K562 (cell line): ENCODE data around the gene OPTN. TPM values are rescaled to one million over a fixed set of nuclear protein-coding genes. Genes with fewer than 3 reads are reported as not detected.
A peak's percentile ranks its signal among the peaks of the same experiment; 100 is the strongest.

Experiments
- ATAC-seq: fragments of 200-7000 bp; cut with Tn5 transposase; 3 replicates; pipeline ENCODE4 v1.9.1; 2020; ENCODE audit warnings: moderate library complexity
- BruUV-seq: library from RNA; stranded (reverse); fragments of 400-500 nt; replicated peaks from 2 replicates; lab custom pipeline; 2021; lab: Mats Ljungman, UMichigan
- CTCF ChIA-PET: fragments of 300-600 bp; formaldehyde crosslinking; extraction: SDS; loops from one replicate; lab custom pipeline; 2021; ENCODE audit warnings: low intra/inter-chr PET ratio; lab: Yijun Ruan, JAX
- POLR2A ChIA-PET: fragments of 300-600, 350-650 bp; sonication (Branson Sonifier 250); formaldehyde crosslinking; extraction: SDS; loops from one replicate; lab custom pipeline; 2021; ENCODE audit warnings: antibody characterized with exemption, inconsistent platforms; lab: Yijun Ruan, JAX
- DNase-seq, 4 experiments: peaks; one replicate each; pipeline versions ENCODE4 v3.0.0 to v3.0.0-alpha.2; 2011 to 2018; ENCODE audit warnings: low spot score in 3 of 4, mixed read lengths in 3 of 4; ENCODE audit errors: extremely low read depth in 1 of 4
- FAIRE-seq: peaks from 2 replicates; lab custom pipeline; 2011; peaks lifted over from hg19 to GRCh38; lab: Jason Lieb, UNC
- H2AFZ ChIP-seq: 2 replicates; pipeline ENCODE4 v1.6.0; 2011; ENCODE audit warnings: low read depth, low read length, control low read depth, inconsistent platforms
- H3K27ac ChIP-seq: fragments of 200-600 bp; 3 replicates; pipeline ENCODE4 v1.8.0; 2011; ENCODE audit warnings: low read depth, mild to moderate bottlenecking, control low read depth, inconsistent platforms, low read length, moderate library complexity, mixed read lengths; ENCODE audit errors: extremely low read depth
- H3K27me3 ChIP-seq, 2 experiments: fragments of 300-600 bp in 1 of 2; 2 replicates in 1 of 2; 3 replicates in 1 of 2; pipeline versions ENCODE4 v1.6.0 to v1.8.0; 2011; ENCODE audit warnings: inconsistent platforms in 2 of 2, low read length in 2 of 2, mild to moderate bottlenecking in 1 of 2, mixed read lengths in 1 of 2, moderate library complexity in 1 of 2; ENCODE audit not compliant: control insufficient read depth in 2 of 2, insufficient read depth in 2 of 2
- H3K36me3 ChIP-seq: fragments of 300-600 bp; 3 replicates; pipeline ENCODE4 v1.8.0; 2011; ENCODE audit warnings: mild to moderate bottlenecking, low read length, inconsistent platforms; ENCODE audit not compliant: control insufficient read depth, insufficient read depth
- H3K4me1 ChIP-seq, 2 experiments: fragments of 200-600 bp in 1 of 2; replicated peaks in 1 of 2; 2 replicates in 1 of 2; 3 replicates in 1 of 2; pipeline versions ENCODE4 v1.5.1 to v1.8.0; 2011; ENCODE audit warnings: inconsistent platforms in 2 of 2, low read length in 2 of 2, mild to moderate bottlenecking in 1 of 2, mixed read lengths in 1 of 2, moderate library complexity in 1 of 2; ENCODE audit not compliant: control insufficient read depth in 2 of 2, insufficient read depth in 2 of 2
- H3K4me2 ChIP-seq: 2 replicates; pipeline ENCODE4 v1.6.1; 2011; ENCODE audit warnings: low read length, control low read depth, inconsistent platforms, mixed read lengths; ENCODE audit not compliant: insufficient read depth
- H3K4me3 ChIP-seq: fragments of 200-600 bp; sonication (generic), shearing (Covaris generic); 2 replicates; pipeline ENCODE4 v1.5.1; 2016; ENCODE audit warnings: control low read depth, inconsistent platforms
- H3K79me2 ChIP-seq: fragments of 200-600 bp; 3 replicates; pipeline ENCODE4 v1.8.0; 2011; ENCODE audit warnings: low read length, inconsistent platforms; ENCODE audit not compliant: control insufficient read depth, insufficient read depth
- H3K9ac ChIP-seq, 2 experiments: 2 replicates each; pipeline versions ENCODE4 v1.6.0 to v1.6.1; 2011; ENCODE audit warnings: low read depth in 2 of 2, low read length in 2 of 2, control low read depth in 1 of 2, inconsistent platforms in 1 of 2, mild to moderate bottlenecking in 1 of 2, mixed read lengths in 1 of 2; ENCODE audit not compliant: insufficient read depth in 1 of 2
- H3K9me1 ChIP-seq: one replicate; pipeline ENCODE4 v1.6.0; 2011; ENCODE audit warnings: inconsistent platforms, mild to moderate bottlenecking, low read length, moderate library complexity; ENCODE audit not compliant: control insufficient read depth, insufficient read depth
- H3K9me3 ChIP-seq: replicated peaks from 2 replicates; pipeline ENCODE4 v1.5.1; 2011; ENCODE audit warnings: low read depth, low read length, inconsistent platforms; ENCODE audit not compliant: control insufficient read depth, insufficient read depth
- H4K20me1 ChIP-seq: replicated peaks from 2 replicates; pipeline ENCODE4 v1.6.1; 2011; ENCODE audit warnings: low read length, inconsistent platforms, mixed read lengths; ENCODE audit not compliant: control insufficient read depth, insufficient read depth
- EP400 ChIP-seq: fragments of 450-650 bp; IDR thresholded peaks from 2 replicates; pipeline ENCODE4 v1.6.1; 2017; ENCODE audit warnings: antibody characterized with exemption, mild to moderate bottlenecking, moderate library complexity
- EZH2 ChIP-seq: IDR thresholded peaks from 2 replicates; pipeline ENCODE4 v1.6.1; 2012; ENCODE audit warnings: low read depth, mild to moderate bottlenecking, inconsistent platforms, low read length, borderline replicate concordance
- PURB ChIP-seq: sonication (generic); formaldehyde crosslinking; IDR thresholded peaks from 2 replicates; pipeline ENCODE4 v1.9.0; 2021; ENCODE audit warnings: low read depth, mild to moderate bottlenecking, missing genetic modification reagents
- TRIM24 ChIP-seq, 2 experiments: fragments of 450-650 bp; IDR thresholded peaks; 2 replicates each; pipeline ENCODE4 v1.6.1; 2016
- ZFP36 ChIP-seq: fragments of 150-350 bp; IDR thresholded peaks from 2 replicates; pipeline ENCODE4 v1.6.1; 2018; ENCODE audit warnings: low read length, low read depth; ENCODE audit not compliant: partially characterized antibody
- WGBS: fragments of 100-300 bp; shearing (Covaris generic); methylation state at CpG from one replicate; pipeline ENCODE4 v1.1.6; 2016; ENCODE audit warnings: low coverage, mixed read lengths; ENCODE audit not compliant: insufficient coverage; ENCODE audit errors: missing lambda C conversion rate; 5-methylcytosine and 5-hydroxymethylcytosine counted together
- in situ Hi-C: fragments of 300-500 bp; cut with MboI; formaldehyde crosslinking; loops from 4 replicates; pipeline ENCODE4 v1.15.0; 2018; ENCODE audit warnings: inconsistent platforms, mixed read lengths
- intact Hi-C: fragments of 100-400 bp; cut with micrococcal nuclease; formaldehyde crosslinking; loops from 2 replicates; pipeline ENCODE4 v1.14.2; 2022
- polyA plus RNA-seq, 8 experiments: library from polyadenylated mRNA; depleted of rRNA in 4 of 8; stranded (reverse) in 5 of 8; unstranded in 3 of 8; fragments of >200 nt; fragmentation: Nextera tagmentation in 2 of 8; fragmentation: Illumina TruSeq in 1 of 8; extraction: Ambion mirVana in 2 of 8; extraction: Trizol in 1 of 8; gene quantifications; 2 replicates each; pipeline versions ENCODE4 v1.2.1 to v1.2.3, GENCODE V29; 2011 to 2014; ENCODE audit warnings: inconsistent platforms in 1 of 8, missing spikeins in 1 of 8
- total RNA-seq, 7 experiments: library from RNA; depleted of rRNA in 6 of 7; stranded (reverse); fragments of >200 nt in 6 of 7; fragmentation: Illumina TruSeq in 2 of 7; extraction: Trizol in 2 of 7; gene quantifications; 2 replicates each; pipeline versions ENCODE4 v1.2.1 to v1.2.3, GENCODE V29; 2011 to 2021; ENCODE audit warnings: low replicate concordance in 1 of 7
- TF ChIP-seq, protein P1 (sequence below), 3 experiments: IDR thresholded peaks in 2 of 3; conservative IDR thresholded peaks in 1 of 3; 2 replicates each; pipeline ENCODE4 v1.5.1; 2011 to 2012; ENCODE audit warnings: low read length in 3 of 3, mild to moderate bottlenecking in 3 of 3, control low read depth in 2 of 3, improper control_type of control experiment in 1 of 3, inconsistent platforms in 1 of 3, low read depth in 1 of 3, mixed read lengths in 1 of 3, moderate library complexity in 1 of 3; ENCODE audit not compliant: insufficient read depth in 2 of 3
- TF ChIP-seq, protein P2 (sequence below), 2 experiments: fragments of 450-650 bp; formaldehyde crosslinking in 1 of 2; IDR thresholded peaks; 2 replicates each; pipeline versions ENCODE4 v1.4.0 to v1.6.1; 2014 to 2020; ENCODE audit warnings: mild to moderate bottlenecking in 2 of 2, borderline replicate concordance in 1 of 2, low read depth in 1 of 2
- TF ChIP-seq, protein P3 (sequence below): fragments of 200-400 bp; formaldehyde crosslinking; IDR thresholded peaks from 2 replicates; pipeline ENCODE4 v1.6.1; 2017; ENCODE audit warnings: mild to moderate bottlenecking, low read depth, low read length, moderate library complexity

The OPTN gene
- total and polyA plus RNA-seq, 9 of the 15 experiments (the other 6 are each of a cell fraction or from before 2014, with no cell fraction given), result 2.2 to 6.8 (median 5.0) TPM

DNA sequence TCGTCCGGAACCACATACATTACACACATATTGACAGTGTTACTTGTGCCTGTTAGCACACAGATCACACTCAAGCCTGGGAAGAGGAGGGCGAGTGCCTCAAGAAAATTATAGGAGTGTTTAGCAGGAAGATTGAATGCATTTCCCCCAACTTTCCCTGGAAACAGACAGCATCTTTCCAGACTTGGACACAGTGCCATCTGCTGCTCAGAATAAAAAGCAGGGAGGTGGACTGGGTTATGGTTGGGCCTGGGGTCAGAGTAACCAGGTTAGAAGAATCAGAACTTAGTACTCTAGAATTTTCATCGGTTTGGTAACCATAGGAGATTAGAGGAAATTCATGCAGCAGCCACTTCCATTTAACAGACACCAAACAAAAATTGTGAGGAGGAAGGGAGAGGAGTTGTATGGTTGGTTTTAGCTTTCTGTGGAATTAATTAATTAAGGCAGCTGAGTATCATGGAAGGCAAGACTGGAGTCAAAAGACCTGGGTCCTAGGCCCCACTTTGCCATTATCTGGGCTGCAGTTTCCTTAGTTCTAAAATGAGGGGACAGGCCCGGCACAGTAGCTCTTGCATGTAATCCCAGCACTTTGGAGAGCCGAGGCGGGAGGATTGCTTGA lies 43.4 kb upstream of the OPTN start:
- ChIA-PET CTCF (no interaction called here), POLR2A (interaction anchor here (0.6 kb wide), 1 partner anchor 1234 kb away, joined by 3 read pairs; no protein-coding TSS in a partner anchor)
- no TSS peak for BruUV-seq
- no peak overlapping the region for H3K4me2 ChIP-seq
- intact Hi-C loops (no loop called here), in situ Hi-C loops (no loop called here)
- H3K4me1 ChIP-seq, result no peaks in the 10 kb centered on the region
- H3K36me3 ChIP-seq, result no peaks in the 10 kb centered on the region
- DNase-seq (peak in 2 of 4 experiments; percentile 21 to 22), ATAC-seq (peak; percentile 49; the same call in 2 of the 3 replicates), FAIRE-seq (peak; percentile 68)
- no peak overlapping the region for H2AFZ ChIP-seq
- no peak overlapping the region for H3K27ac ChIP-seq
- no peak overlapping the region for H3K9ac ChIP-seq
- no peaks in the 10 kb centered on the region for H3K79me2 ChIP-seq
- H3K9me1 ChIP-seq, result no peaks in the 10 kb centered on the region
- H3K9me3 ChIP-seq, result no peaks in the 10 kb centered on the region
- H3K27me3 ChIP-seq, result peaks cover 9 to 21% of the 10 kb centered on the region in 2 experiments; a peak in 4 of 5 replicates
- no peaks in the 10 kb centered on the region for H4K20me1 ChIP-seq
- WGBS, result 3% methylated on average over 7 of the region's 7 CpGs
- no peak overlapping the region for H3K4me3 ChIP-seq
- TF ChIP-seq, protein P1, sequence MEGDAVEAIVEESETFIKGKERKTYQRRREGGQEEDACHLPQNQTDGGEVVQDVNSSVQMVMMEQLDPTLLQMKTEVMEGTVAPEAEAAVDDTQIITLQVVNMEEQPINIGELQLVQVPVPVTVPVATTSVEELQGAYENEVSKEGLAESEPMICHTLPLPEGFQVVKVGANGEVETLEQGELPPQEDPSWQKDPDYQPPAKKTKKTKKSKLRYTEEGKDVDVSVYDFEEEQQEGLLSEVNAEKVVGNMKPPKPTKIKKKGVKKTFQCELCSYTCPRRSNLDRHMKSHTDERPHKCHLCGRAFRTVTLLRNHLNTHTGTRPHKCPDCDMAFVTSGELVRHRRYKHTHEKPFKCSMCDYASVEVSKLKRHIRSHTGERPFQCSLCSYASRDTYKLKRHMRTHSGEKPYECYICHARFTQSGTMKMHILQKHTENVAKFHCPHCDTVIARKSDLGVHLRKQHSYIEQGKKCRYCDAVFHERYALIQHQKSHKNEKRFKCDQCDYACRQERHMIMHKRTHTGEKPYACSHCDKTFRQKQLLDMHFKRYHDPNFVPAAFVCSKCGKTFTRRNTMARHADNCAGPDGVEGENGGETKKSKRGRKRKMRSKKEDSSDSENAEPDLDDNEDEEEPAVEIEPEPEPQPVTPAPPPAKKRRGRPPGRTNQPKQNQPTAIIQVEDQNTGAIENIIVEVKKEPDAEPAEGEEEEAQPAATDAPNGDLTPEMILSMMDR (IDR thresholded peaks at IDR 0.05 in 2 of 3, conservative IDR thresholded peaks at IDR 0.05 in 1 of 3; ENCODE audit: insufficient read depth in 2 of 3, low read depth in 1 of 3, low read length in 3 of 3), result peak; percentile 38 to 39 (median 39); a peak in 5 of 6 replicates
- TF ChIP-seq PURB, result no peak
- TF ChIP-seq EP400, result no peak
- TF ChIP-seq, protein P2, sequence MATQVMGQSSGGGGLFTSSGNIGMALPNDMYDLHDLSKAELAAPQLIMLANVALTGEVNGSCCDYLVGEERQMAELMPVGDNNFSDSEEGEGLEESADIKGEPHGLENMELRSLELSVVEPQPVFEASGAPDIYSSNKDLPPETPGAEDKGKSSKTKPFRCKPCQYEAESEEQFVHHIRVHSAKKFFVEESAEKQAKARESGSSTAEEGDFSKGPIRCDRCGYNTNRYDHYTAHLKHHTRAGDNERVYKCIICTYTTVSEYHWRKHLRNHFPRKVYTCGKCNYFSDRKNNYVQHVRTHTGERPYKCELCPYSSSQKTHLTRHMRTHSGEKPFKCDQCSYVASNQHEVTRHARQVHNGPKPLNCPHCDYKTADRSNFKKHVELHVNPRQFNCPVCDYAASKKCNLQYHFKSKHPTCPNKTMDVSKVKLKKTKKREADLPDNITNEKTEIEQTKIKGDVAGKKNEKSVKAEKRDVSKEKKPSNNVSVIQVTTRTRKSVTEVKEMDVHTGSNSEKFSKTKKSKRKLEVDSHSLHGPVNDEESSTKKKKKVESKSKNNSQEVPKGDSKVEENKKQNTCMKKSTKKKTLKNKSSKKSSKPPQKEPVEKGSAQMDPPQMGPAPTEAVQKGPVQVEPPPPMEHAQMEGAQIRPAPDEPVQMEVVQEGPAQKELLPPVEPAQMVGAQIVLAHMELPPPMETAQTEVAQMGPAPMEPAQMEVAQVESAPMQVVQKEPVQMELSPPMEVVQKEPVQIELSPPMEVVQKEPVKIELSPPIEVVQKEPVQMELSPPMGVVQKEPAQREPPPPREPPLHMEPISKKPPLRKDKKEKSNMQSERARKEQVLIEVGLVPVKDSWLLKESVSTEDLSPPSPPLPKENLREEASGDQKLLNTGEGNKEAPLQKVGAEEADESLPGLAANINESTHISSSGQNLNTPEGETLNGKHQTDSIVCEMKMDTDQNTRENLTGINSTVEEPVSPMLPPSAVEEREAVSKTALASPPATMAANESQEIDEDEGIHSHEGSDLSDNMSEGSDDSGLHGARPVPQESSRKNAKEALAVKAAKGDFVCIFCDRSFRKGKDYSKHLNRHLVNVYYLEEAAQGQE (IDR thresholded peaks at IDR 0.05; ENCODE audit: borderline replicate concordance), result 0 out of 2 replicates have a peak, but pooled peaks have one; percentile 14
- TF ChIP-seq, protein P2 (CRISPR knock-in tag; IDR thresholded peaks at IDR 0.05; ENCODE audit: low read depth), result no peak
- TF ChIP-seq TRIM24 (IDR thresholded peaks at IDR 0.05), result no peak
- no peak for TF ChIP-seq EZH2
- TF ChIP-seq, protein P3, sequence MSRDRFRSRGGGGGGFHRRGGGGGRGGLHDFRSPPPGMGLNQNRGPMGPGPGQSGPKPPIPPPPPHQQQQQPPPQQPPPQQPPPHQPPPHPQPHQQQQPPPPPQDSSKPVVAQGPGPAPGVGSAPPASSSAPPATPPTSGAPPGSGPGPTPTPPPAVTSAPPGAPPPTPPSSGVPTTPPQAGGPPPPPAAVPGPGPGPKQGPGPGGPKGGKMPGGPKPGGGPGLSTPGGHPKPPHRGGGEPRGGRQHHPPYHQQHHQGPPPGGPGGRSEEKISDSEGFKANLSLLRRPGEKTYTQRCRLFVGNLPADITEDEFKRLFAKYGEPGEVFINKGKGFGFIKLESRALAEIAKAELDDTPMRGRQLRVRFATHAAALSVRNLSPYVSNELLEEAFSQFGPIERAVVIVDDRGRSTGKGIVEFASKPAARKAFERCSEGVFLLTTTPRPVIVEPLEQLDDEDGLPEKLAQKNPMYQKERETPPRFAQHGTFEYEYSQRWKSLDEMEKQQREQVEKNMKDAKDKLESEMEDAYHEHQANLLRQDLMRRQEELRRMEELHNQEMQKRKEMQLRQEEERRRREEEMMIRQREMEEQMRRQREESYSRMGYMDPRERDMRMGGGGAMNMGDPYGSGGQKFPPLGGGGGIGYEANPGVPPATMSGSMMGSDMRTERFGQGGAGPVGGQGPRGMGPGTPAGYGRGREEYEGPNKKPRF, result no peak
- no peak for TF ChIP-seq ZFP36
